Neutrophil (primary cell): ENCODE measurements around the gene L3MBTL3.
"Not testable (repeated sequence)": the region's sequence is repeated elsewhere in the genome, so short reads cannot be mapped to it uniquely, and the experiment has no call there.

Source experiments
- H3K27ac ChIP-seq: fragments of 200-600 bp; sonication (generic); 2 replicates; pipeline ENCODE4 v1.5.1; 2016; ENCODE audit warnings: mild to moderate bottlenecking, moderate library complexity
- H3K27me3 ChIP-seq: fragments of 200-600 bp; sonication (generic); 2 replicates; pipeline ENCODE4 v1.6.0; 2016; ENCODE audit warnings: mild to moderate bottlenecking
- H3K36me3 ChIP-seq: fragments of 200-600 bp; sonication (generic); 2 replicates; pipeline ENCODE4 v1.5.1; 2017
- H3K4me1 ChIP-seq, 2 experiments: fragments of 200-600 bp in 1 of 2; sonication (generic) in 1 of 2; 1 replicate in 1 of 2; 2 replicates in 1 of 2; pipeline versions ENCODE4 v1.5.1 to v1.6.1; 2013 to 2016; ENCODE audit warnings: low read depth in 1 of 2, low read length in 1 of 2, mild to moderate bottlenecking in 1 of 2, moderate library complexity in 1 of 2; ENCODE audit not compliant: control insufficient read depth in 1 of 2, insufficient read depth in 1 of 2
- H3K4me3 ChIP-seq, 2 experiments: fragments of 200-600 bp in 1 of 2; sonication (generic) in 1 of 2; 1 replicate in 1 of 2; 2 replicates in 1 of 2; pipeline ENCODE4 v1.5.1; 2013 to 2016; ENCODE audit warnings: low read depth in 1 of 2, low read length in 1 of 2, mild to moderate bottlenecking in 1 of 2, moderate library complexity in 1 of 2
- H3K9me3 ChIP-seq: fragments of 200-600 bp; sonication (generic); 2 replicates; pipeline ENCODE4 v1.5.1; 2016
- CTCF ChIP-seq: fragments of 200-600 bp; sonication (generic); IDR thresholded peaks from 2 replicates; pipeline ENCODE4 v1.5.1; 2016; ENCODE audit warnings: antibody characterized with exemption

The L3MBTL3 gene

GRCh38 chr6:130116273-130116672 is 97.9 kb downstream of the L3MBTL3 start:
- H3K4me3 ChIP-seq, result no peak overlapping the region
- no peak overlapping the region for H3K27ac ChIP-seq
- no peaks in the 10 kb centered on the region for H3K27me3 ChIP-seq
- TF ChIP-seq CTCF, result no peak
- no peaks in the 10 kb centered on the region for H3K4me1 ChIP-seq
- H3K36me3 ChIP-seq, result peaks cover 1% of the 10 kb centered on the region
- H3K9me3 ChIP-seq, result no peaks in the 10 kb centered on the region

DNA sequence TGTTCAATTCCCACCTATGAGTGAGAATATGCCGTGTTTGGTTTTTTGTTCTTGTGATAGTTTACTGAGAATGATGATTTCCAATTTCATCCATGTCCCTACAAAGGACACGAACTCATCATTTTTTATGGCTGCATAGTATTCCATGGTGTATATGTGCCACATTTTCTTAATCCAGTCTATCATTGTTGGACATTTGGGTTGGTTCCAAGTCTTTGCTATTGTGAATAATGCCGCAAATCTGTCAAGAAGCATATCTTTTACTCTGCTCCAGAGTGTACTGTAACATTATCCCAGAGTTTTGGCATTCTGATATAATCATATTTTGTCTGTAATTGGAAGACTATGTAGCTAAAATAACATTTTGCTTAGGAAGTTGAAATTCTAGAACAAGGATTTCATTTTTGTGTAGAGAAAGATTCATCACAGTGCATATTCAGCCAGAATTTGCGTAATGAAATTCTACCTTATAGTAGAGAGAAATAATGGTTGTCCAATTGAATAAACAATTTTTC is 98.9 kb downstream of the L3MBTL3 start:
- H3K4me1 ChIP-seq, H3K27ac ChIP-seq, H3K4me3 ChIP-seq, H3K27me3 ChIP-seq, H3K36me3 ChIP-seq, H3K9me3 ChIP-seq: not testable (repeated sequence)

DNA sequence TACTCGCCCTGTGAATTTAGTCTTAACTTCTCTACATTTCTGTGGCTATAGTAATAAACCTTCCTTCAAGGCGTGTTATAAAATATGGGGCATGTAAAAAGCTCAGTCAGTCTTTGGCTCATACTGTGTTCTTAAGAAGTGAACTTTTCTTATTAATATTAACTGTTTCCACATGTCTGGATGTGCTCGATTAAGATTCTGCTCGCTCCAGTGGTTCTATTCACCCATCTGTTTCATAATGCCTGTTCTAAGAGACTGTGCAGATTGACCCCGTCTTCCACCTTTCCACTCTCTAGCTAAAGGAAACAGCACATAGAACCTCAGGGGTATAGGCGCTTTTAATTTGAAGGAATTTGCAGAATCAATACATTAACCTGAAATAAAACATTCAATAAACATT is 99.9 kb downstream of the L3MBTL3 start:
- no peak overlapping the region for H3K4me3 ChIP-seq
- H3K27ac ChIP-seq, result no peak overlapping the region
- no peaks in the 10 kb centered on the region for H3K36me3 ChIP-seq
- no peaks in the 10 kb centered on the region for H3K27me3 ChIP-seq
- no peaks in the 10 kb centered on the region for H3K9me3 ChIP-seq
- H3K4me1 ChIP-seq, result no peaks in the 10 kb centered on the region
- no peak for TF ChIP-seq CTCF

DNA sequence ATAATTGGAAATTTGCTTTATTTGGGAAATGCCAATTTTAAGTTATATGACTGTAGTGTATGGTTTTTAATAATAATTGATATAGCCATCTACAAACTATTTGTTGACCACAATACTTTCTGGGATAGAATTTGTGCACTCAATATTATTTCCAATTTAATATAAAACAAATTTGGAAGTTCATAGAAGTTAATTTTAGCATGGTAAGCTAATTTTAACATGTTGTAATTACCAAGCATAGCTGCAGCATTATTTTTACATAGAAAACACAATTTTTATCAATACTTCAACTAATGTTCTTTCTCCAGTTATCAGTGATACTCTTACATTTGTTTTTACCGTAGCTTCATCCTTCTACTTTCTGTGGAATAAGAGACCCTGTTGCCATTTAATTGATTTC is 100.8 kb downstream of the L3MBTL3 start:
- H3K4me3 ChIP-seq, result no peak overlapping the region
- H3K27ac ChIP-seq, result no peak overlapping the region
- TF ChIP-seq CTCF, result no peak
- H3K9me3 ChIP-seq, result no peaks in the 10 kb centered on the region
- H3K27me3 ChIP-seq, result no peaks in the 10 kb centered on the region
- H3K36me3 ChIP-seq, result no peaks in the 10 kb centered on the region
- no peaks in the 10 kb centered on the region for H3K4me1 ChIP-seq

DNA sequence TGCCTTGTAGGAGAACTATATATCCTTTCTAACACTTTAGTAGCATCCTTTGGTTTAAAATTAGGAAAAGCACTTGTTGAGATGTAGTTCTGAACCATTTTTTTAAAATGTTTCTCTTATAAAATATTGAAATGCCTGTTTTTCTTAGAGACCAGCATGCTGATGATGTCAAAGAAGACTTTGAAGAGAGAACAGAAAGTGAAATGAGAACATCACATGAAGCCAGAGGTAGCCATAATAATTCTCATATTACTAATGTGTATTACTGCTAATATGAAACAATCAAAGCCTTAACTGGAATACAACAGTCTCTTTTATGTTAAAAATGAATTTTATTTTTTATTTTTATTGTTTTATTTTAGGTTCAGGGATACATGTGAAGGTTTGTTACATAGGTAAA is 102.3 kb downstream of the L3MBTL3 start:
- no peak for TF ChIP-seq CTCF
- H3K4me1 ChIP-seq, result no peaks in the 10 kb centered on the region
- no peak overlapping the region for H3K27ac ChIP-seq
- no peaks in the 10 kb centered on the region for H3K27me3 ChIP-seq
- no peaks in the 10 kb centered on the region for H3K36me3 ChIP-seq
- no peak overlapping the region for H3K4me3 ChIP-seq
- no peaks in the 10 kb centered on the region for H3K9me3 ChIP-seq

GRCh38 chr6:130122243-130122642 is 103.9 kb downstream of the L3MBTL3 start:
- Histone ChIP-seq H3K4me3 (no peak overlapping the region), H3K27me3 (no peaks in the 10 kb centered on the region), H3K27ac (no peak overlapping the region), H3K9me3 (no peaks in the 10 kb centered on the region), H3K36me3 (no peaks in the 10 kb centered on the region), H3K4me1 (no peaks in the 10 kb centered on the region)
- no peak for TF ChIP-seq CTCF
